HepG2 (cell line): ENCODE data around the gene NARS2. TPM values are rescaled to one million over a fixed set of nuclear protein-coding genes. Genes with fewer than 3 reads are reported as not detected.
A peak's percentile ranks its signal among the peaks of the same experiment; 100 is the strongest.

ENCODE experiments used
- ATAD3A ChIP-seq: sonication (generic); formaldehyde crosslinking; IDR thresholded peaks from 2 replicates; pipeline ENCODE4 v1.4.0; 2020; ENCODE audit warnings: missing genetic modification reagents
- ATF1 ChIP-seq: IDR thresholded peaks from 2 replicates; pipeline ENCODE4 v1.6.1; 2016; ENCODE audit warnings: mild to moderate bottlenecking, control low read depth
- CCDC6 ChIP-seq: sonication (generic); formaldehyde crosslinking; IDR thresholded peaks from 2 replicates; pipeline ENCODE4 v1.8.1; 2022; ENCODE audit warnings: mild to moderate bottlenecking, missing genetic modification reagents, moderate library complexity
- IKZF4 ChIP-seq: sonication (generic); formaldehyde crosslinking; IDR thresholded peaks from 2 replicates; pipeline ENCODE4 v1.5.1; 2020; ENCODE audit warnings: borderline replicate concordance, mild to moderate bottlenecking, low read depth, missing genetic modification reagents; ENCODE audit errors: not compliant biosample characterization
- KLF11 ChIP-seq: IDR thresholded peaks from 2 replicates; pipeline ENCODE4 v1.6.1; 2016; ENCODE audit warnings: missing compliant biosample characterization
- MED1 ChIP-seq: sonication (generic); formaldehyde crosslinking; IDR thresholded peaks from 2 replicates; pipeline ENCODE4 v1.4.0; 2020; ENCODE audit warnings: missing genetic modification reagents
- MEF2D ChIP-seq: sonication (generic); formaldehyde crosslinking; IDR thresholded peaks from 2 replicates; pipeline ENCODE4 v1.5.1; 2020; ENCODE audit warnings: mild to moderate bottlenecking, missing genetic modification reagents
- NONO ChIP-seq, 2 experiments: fragments of 450-650 bp in 1 of 2; sonication (generic) in 1 of 2; formaldehyde crosslinking in 1 of 2; IDR thresholded peaks in 1 of 2; conservative IDR thresholded peaks in 1 of 2; 2 replicates each; pipeline versions ENCODE4 v1.6.1 to v1.8.0; 2017 to 2022; ENCODE audit warnings: mild to moderate bottlenecking in 1 of 2, missing genetic modification reagents in 1 of 2, moderate library complexity in 1 of 2
- NPAS2 ChIP-seq: sonication (generic); formaldehyde crosslinking; IDR thresholded peaks from 2 replicates; pipeline ENCODE4 v1.8.0; 2022; ENCODE audit warnings: mild to moderate bottlenecking, missing genetic modification reagents, borderline replicate concordance
- PHF8 ChIP-seq: sonication (generic); formaldehyde crosslinking; IDR thresholded peaks from 2 replicates; pipeline ENCODE4 v1.5.0; 2020; ENCODE audit warnings: missing genetic modification reagents
- SALL2 ChIP-seq: sonication (generic); formaldehyde crosslinking; IDR thresholded peaks from 2 replicates; pipeline ENCODE4 v1.8.1; 2023; ENCODE audit warnings: mild to moderate bottlenecking, missing genetic modification reagents, inconsistent platforms
- ZMYM4 ChIP-seq: sonication (generic); formaldehyde crosslinking; IDR thresholded peaks from 2 replicates; pipeline ENCODE4 v1.8.1; 2023; ENCODE audit warnings: mild to moderate bottlenecking, missing genetic modification reagents
- ZNF12 ChIP-seq: sonication (generic); formaldehyde crosslinking; IDR thresholded peaks from 2 replicates; pipeline ENCODE4 v1.5.0; 2020; ENCODE audit warnings: missing genetic modification reagents
- ZNF431 ChIP-seq: sonication (generic); formaldehyde crosslinking; IDR thresholded peaks from 2 replicates; pipeline ENCODE4 v1.9.0; 2022; ENCODE audit warnings: missing genetic modification reagents, low read depth, mild to moderate bottlenecking, borderline replicate concordance
- ZNF460 ChIP-seq: sonication (generic); formaldehyde crosslinking; IDR thresholded peaks from 2 replicates; pipeline ENCODE4 v1.5.1; 2020; ENCODE audit warnings: missing genetic modification reagents, mild to moderate bottlenecking, borderline replicate concordance
- ZNF772 ChIP-seq: sonication (generic); formaldehyde crosslinking; IDR thresholded peaks from 2 replicates; pipeline ENCODE4 v1.5.0; 2020; ENCODE audit warnings: mild to moderate bottlenecking, missing genetic modification reagents
- polyA plus RNA-seq, 8 experiments: library from polyadenylated mRNA; depleted of rRNA in 3 of 8; stranded (reverse) in 7 of 8; unstranded in 1 of 8; fragments of >200 nt; fragmentation: Illumina TruSeq in 4 of 8; extraction: Trizol in 4 of 8; gene quantifications; 2 replicates each; pipeline versions ENCODE4 v1.2.1 to v1.2.3, GENCODE V29; 2011 to 2016; ENCODE audit warnings: low read depth in 4 of 8, missing spikeins in 1 of 8, mixed read lengths in 1 of 8; ENCODE audit not compliant: insufficient read depth in 1 of 8
- total RNA-seq, 5 experiments: library from RNA; depleted of rRNA; stranded (reverse); fragments of >200 nt; fragmentation: Illumina TruSeq; extraction: Trizol; gene quantifications; 2 replicates each; pipeline ENCODE4 v1.2.3, GENCODE V29; 2016; ENCODE audit warnings: low read depth in 1 of 5
- TF ChIP-seq, protein P1 (sequence below): conservative IDR thresholded peaks from 2 replicates; pipeline ENCODE4 v1.6.1; 2018; ENCODE audit warnings: missing genetic modification reagents
- TF ChIP-seq, protein P2 (sequence below): sonication (generic); formaldehyde crosslinking; IDR thresholded peaks from 2 replicates; pipeline ENCODE4 v1.4.0; 2020; ENCODE audit warnings: missing genetic modification reagents
- TF ChIP-seq, protein P3 (sequence below): sonication (generic); formaldehyde crosslinking; IDR thresholded peaks from 2 replicates; pipeline ENCODE4 v1.8.1; 2023; ENCODE audit warnings: mild to moderate bottlenecking, missing genetic modification reagents
- TF ChIP-seq, protein P4 (sequence below): IDR thresholded peaks from 2 replicates; pipeline ENCODE4 v1.4.0; 2020; ENCODE audit warnings: mild to moderate bottlenecking, missing genetic modification reagents
- TF ChIP-seq, protein P5 (sequence below): sonication (generic); formaldehyde crosslinking; IDR thresholded peaks from 2 replicates; pipeline ENCODE4 v1.4.0; 2020; ENCODE audit warnings: missing genetic modification reagents

Gene NARS2
- total and polyA plus RNA-seq, 2 of the 13 experiments (the other 11 are each of a cell fraction or from before 2014, with no cell fraction given), result 45.9 to 65.0 TPM

DNA sequence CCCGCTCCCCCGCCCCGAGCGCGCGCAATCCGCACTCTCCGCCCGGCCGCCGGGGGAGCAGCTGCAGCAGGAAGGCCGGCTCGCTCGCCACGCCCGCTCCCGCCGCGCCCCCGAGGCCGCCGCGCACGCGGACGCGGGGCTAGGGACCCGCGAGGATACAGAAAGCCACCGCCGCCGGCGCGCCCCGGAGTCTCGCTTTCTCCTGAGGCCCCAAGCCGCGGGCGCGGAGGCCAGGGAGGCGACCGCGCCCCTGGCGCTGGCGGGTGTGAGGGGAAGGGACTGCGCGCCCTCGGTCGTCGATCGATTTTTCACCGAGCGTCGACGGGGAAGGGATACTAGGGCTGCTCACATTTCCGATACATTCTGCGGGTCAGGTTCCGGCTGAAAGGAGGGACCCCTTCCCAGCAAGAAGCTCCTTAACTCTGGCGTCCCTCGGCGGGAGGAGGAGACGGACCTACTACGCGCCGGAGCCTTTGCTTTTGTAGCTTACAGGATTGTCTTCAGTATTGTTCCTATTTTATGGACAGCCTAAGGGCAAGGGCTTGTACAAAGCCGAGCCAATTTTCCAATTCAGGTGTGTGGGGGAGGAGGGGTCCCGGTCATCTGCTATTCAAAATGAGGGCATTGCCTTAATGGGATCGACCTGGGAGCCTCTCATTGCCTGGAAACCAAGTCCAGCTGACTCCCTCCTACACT lies 156.6 kb downstream of the NARS2 start (continued):
- TF ChIP-seq PHF8 (CRISPR knock-in tag) (peak; percentile 61), NPAS2 (CRISPR knock-in tag) (no peak), ZMYM4 (peak; percentile 37; the same call in 1 of the 2 replicates), ZNF12 (CRISPR knock-in tag) (no peak), ZNF431 (CRISPR knock-in tag) (peak; percentile 33), NONO (IDR thresholded peaks at IDR 0.05) (no peak), NONO (CRISPR knock-in tag; conservative IDR thresholded peaks at IDR 0.05) (peak; percentile 40; the same call in 1 of the 2 replicates), IKZF4 (no peak), CCDC6 (CRISPR knock-in tag) (peak; percentile 78), ATF1 (CRISPR knock-in tag) (no peak), ZNF772 (CRISPR knock-in tag) (peak; percentile 41; the same call in 1 of the 2 replicates), KLF11 (CRISPR knock-in tag) (no peak), ZNF460 (CRISPR knock-in tag) (no peak), MEF2D (CRISPR knock-in tag) (no peak), MED1 (CRISPR knock-in tag) (peak; percentile 29; the same call in 1 of the 2 replicates), ATAD3A (CRISPR knock-in tag) (no peak), SALL2 (CRISPR knock-in tag) (peak; percentile 27; the same call in 1 of the 2 replicates)
- TF ChIP-seq, protein P1, sequence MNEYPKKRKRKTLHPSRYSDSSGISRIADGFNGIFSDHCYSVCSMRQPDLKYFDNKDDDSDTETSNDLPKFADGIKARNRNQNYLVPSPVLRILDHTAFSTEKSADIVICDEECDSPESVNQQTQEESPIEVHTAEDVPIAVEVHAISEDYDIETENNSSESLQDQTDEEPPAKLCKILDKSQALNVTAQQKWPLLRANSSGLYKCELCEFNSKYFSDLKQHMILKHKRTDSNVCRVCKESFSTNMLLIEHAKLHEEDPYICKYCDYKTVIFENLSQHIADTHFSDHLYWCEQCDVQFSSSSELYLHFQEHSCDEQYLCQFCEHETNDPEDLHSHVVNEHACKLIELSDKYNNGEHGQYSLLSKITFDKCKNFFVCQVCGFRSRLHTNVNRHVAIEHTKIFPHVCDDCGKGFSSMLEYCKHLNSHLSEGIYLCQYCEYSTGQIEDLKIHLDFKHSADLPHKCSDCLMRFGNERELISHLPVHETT (CRISPR knock-in tag), result peak; percentile 55; the same call in 1 of the 2 replicates
- TF ChIP-seq, protein P2, sequence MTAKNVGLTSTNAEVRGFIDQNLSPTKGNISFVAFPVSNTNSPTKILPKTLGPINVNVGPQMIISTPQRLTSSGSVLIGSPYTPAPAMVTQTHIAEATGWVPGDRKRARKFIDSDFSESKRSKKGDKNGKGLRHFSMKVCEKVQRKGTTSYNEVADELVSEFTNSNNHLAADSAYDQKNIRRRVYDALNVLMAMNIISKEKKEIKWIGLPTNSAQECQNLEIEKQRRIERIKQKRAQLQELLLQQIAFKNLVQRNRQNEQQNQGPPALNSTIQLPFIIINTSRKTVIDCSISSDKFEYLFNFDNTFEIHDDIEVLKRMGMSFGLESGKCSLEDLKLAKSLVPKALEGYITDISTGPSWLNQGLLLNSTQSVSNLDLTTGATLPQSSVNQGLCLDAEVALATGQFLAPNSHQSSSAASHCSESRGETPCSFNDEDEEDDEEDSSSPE (CRISPR knock-in tag), result peak; percentile 68
- TF ChIP-seq, protein P3, sequence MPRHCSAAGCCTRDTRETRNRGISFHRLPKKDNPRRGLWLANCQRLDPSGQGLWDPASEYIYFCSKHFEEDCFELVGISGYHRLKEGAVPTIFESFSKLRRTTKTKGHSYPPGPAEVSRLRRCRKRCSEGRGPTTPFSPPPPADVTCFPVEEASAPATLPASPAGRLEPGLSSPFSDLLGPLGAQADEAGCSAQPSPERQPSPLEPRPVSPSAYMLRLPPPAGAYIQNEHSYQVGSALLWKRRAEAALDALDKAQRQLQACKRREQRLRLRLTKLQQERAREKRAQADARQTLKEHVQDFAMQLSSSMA (CRISPR knock-in tag), result 0 out of 2 replicates have a peak, but pooled peaks have one; percentile 41
- TF ChIP-seq, protein P4, sequence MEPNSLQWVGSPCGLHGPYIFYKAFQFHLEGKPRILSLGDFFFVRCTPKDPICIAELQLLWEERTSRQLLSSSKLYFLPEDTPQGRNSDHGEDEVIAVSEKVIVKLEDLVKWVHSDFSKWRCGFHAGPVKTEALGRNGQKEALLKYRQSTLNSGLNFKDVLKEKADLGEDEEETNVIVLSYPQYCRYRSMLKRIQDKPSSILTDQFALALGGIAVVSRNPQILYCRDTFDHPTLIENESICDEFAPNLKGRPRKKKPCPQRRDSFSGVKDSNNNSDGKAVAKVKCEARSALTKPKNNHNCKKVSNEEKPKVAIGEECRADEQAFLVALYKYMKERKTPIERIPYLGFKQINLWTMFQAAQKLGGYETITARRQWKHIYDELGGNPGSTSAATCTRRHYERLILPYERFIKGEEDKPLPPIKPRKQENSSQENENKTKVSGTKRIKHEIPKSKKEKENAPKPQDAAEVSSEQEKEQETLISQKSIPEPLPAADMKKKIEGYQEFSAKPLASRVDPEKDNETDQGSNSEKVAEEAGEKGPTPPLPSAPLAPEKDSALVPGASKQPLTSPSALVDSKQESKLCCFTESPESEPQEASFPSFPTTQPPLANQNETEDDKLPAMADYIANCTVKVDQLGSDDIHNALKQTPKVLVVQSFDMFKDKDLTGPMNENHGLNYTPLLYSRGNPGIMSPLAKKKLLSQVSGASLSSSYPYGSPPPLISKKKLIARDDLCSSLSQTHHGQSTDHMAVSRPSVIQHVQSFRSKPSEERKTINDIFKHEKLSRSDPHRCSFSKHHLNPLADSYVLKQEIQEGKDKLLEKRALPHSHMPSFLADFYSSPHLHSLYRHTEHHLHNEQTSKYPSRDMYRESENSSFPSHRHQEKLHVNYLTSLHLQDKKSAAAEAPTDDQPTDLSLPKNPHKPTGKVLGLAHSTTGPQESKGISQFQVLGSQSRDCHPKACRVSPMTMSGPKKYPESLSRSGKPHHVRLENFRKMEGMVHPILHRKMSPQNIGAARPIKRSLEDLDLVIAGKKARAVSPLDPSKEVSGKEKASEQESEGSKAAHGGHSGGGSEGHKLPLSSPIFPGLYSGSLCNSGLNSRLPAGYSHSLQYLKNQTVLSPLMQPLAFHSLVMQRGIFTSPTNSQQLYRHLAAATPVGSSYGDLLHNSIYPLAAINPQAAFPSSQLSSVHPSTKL (CRISPR knock-in tag), result 0 out of 2 replicates have a peak, but pooled peaks have one; percentile 22
- TF ChIP-seq, protein P5, sequence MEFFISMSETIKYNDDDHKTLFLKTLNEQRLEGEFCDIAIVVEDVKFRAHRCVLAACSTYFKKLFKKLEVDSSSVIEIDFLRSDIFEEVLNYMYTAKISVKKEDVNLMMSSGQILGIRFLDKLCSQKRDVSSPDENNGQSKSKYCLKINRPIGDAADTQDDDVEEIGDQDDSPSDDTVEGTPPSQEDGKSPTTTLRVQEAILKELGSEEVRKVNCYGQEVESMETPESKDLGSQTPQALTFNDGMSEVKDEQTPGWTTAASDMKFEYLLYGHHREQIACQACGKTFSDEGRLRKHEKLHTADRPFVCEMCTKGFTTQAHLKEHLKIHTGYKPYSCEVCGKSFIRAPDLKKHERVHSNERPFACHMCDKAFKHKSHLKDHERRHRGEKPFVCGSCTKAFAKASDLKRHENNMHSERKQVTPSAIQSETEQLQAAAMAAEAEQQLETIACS, result peak; percentile 95
